ENCODE data around the gene PHLDB1.
"Not testable (repeated sequence)": the region's sequence is repeated elsewhere in the genome, so short reads cannot be mapped to it uniquely, and the experiment has no call there.

The PHLDB1 gene

GRCh38 chr11:118606157-118606843 lies 1.1 kb upstream of the PHLDB1 start:
- no peak for DNase-seq (ENCODE audit: low read depth)

GRCh38 chr11:118606844-118607228 lies 579 bp upstream of the PHLDB1 start:
- no peak for DNase-seq (ENCODE audit: low read depth)

GRCh38 chr11:118608360-118609227 lies 1.2 kb downstream of the PHLDB1 start:
- peak; percentile 83 for DNase-seq (ENCODE audit: low read depth)

- DNase-seq (ENCODE audit: low read depth), result peak; percentile 4
Observed at GRCh38 chr11:118609380-118610224, 2.2 kb downstream of the PHLDB1 start.

- DNase-seq (ENCODE audit: low read depth), result peak; percentile 7
Observed at GRCh38 chr11:118610225-118610772, 2.9 kb downstream of the PHLDB1 start.

- DNase-seq (ENCODE audit: low read depth), result peak; percentile 77
Observed at GRCh38 chr11:118610773-118611432, 3.5 kb downstream of the PHLDB1 start.

- not testable (repeated sequence) for DNase-seq (ENCODE audit: low read depth)
Observed at GRCh38 chr11:118611433-118611795, 4.0 kb downstream of the PHLDB1 start.

- no peak for DNase-seq (ENCODE audit: low read depth)
Observed at GRCh38 chr11:118612378-118612777, 5.0 kb downstream of the PHLDB1 start.

GRCh38 chr11:118614511-118614910 lies 7.1 kb downstream of the PHLDB1 start:
- DNase-seq (ENCODE audit: low read depth), result no peak

GRCh38 chr11:118615282-118615975 lies 8.0 kb downstream of the PHLDB1 start:
- DNase-seq (ENCODE audit: low read depth), result no peak

- DNase-seq (ENCODE audit: low read depth), result no peak
Observed at GRCh38 chr11:118615976-118616371, 8.6 kb downstream of the PHLDB1 start.

GRCh38 chr11:118618115-118618990 lies 10.9 kb downstream of the PHLDB1 start:
- no peak for DNase-seq (ENCODE audit: low read depth)

GRCh38 chr11:118618991-118619375 lies 11.6 kb downstream of the PHLDB1 start:
- no peak for DNase-seq (ENCODE audit: low read depth)

- no peak for DNase-seq (ENCODE audit: low read depth)
Observed at GRCh38 chr11:118619444-118620197, 12.2 kb downstream of the PHLDB1 start.

- DNase-seq (ENCODE audit: low read depth), result no peak
Observed at GRCh38 chr11:118620529-118621070, 13.2 kb downstream of the PHLDB1 start.

GRCh38 chr11:118621071-118621783 lies 13.8 kb downstream of the PHLDB1 start:
- no peak for DNase-seq (ENCODE audit: low read depth)

GRCh38 chr11:118621784-118622375 lies 14.5 kb downstream of the PHLDB1 start:
- DNase-seq (ENCODE audit: low read depth), result no peak

Data from activated T-helper 1 cell treated with Interleukin-2 at 50 U/mL for 16 hours (primary cell).